Mesenchymal stem cell (in vitro differentiated cells and primary cell): ENCODE measurements around the gene PNPO.

Experiments
- DNase-seq: peaks from one replicate; pipeline ENCODE4 v3.0.0-alpha.2; 2013
- H2AFZ ChIP-seq: one replicate; pipeline ENCODE4 v1.6.1; 2013; ENCODE audit warnings: low read depth, mild to moderate bottlenecking, control low read depth, inconsistent platforms, low read length, moderate library complexity
- H2AK5ac ChIP-seq: 2 replicates; pipeline ENCODE4 v1.6.1; 2013; ENCODE audit warnings: low read length, moderate library complexity, mild to moderate bottlenecking, inconsistent platforms; ENCODE audit not compliant: severe bottlenecking
- H2BK120ac ChIP-seq: one replicate; pipeline ENCODE4 v1.6.1; 2013; ENCODE audit warnings: low read depth, mild to moderate bottlenecking, inconsistent platforms, low read length, moderate library complexity
- H2BK12ac ChIP-seq, 2 experiments: one replicate each; pipeline ENCODE4 v1.6.1; 2013; ENCODE audit warnings: inconsistent platforms in 2 of 2, low read length in 2 of 2, mild to moderate bottlenecking in 2 of 2, moderate library complexity in 2 of 2, control low read depth in 1 of 2
- H2BK15ac ChIP-seq: one replicate; pipeline ENCODE4 v1.6.1; 2013; ENCODE audit warnings: mild to moderate bottlenecking, low read depth, inconsistent platforms; ENCODE audit not compliant: poor library complexity, severe bottlenecking
- H2BK5ac ChIP-seq: 2 replicates; pipeline ENCODE4 v1.6.1; 2013; ENCODE audit warnings: low read depth, mild to moderate bottlenecking, low read length, control low read depth, inconsistent platforms; ENCODE audit not compliant: poor library complexity, severe bottlenecking
- H3K14ac ChIP-seq, 2 experiments: one replicate each; pipeline ENCODE4 v1.6.1; 2013; ENCODE audit warnings: inconsistent platforms in 2 of 2, low read length in 2 of 2, control low read depth in 1 of 2, mild to moderate bottlenecking in 1 of 2, moderate library complexity in 1 of 2
- H3K18ac ChIP-seq, 2 experiments: one replicate each; pipeline ENCODE4 v1.6.1; 2013; ENCODE audit warnings: inconsistent platforms in 2 of 2, low read length in 2 of 2, control low read depth in 1 of 2, low read depth in 1 of 2, mild to moderate bottlenecking in 1 of 2
- H3K23ac ChIP-seq, 2 experiments: one replicate each; pipeline ENCODE4 v1.6.1; 2013; ENCODE audit warnings: inconsistent platforms in 2 of 2, low read length in 2 of 2, mild to moderate bottlenecking in 2 of 2, moderate library complexity in 2 of 2, control low read depth in 1 of 2
- H3K27ac ChIP-seq: 2 replicates; pipeline ENCODE4 v1.5.1; 2013; ENCODE audit warnings: mild to moderate bottlenecking, moderate library complexity, low read length, control low read depth, inconsistent platforms; ENCODE audit not compliant: poor library complexity, severe bottlenecking
- H3K27me3 ChIP-seq, 2 experiments: 2 replicates each; pipeline versions ENCODE4 v1.6.1 to v1.7.0; 2013; ENCODE audit warnings: low read length in 2 of 2, mild to moderate bottlenecking in 2 of 2, moderate library complexity in 2 of 2, control low read depth in 1 of 2, inconsistent platforms in 1 of 2; ENCODE audit not compliant: control insufficient read depth in 1 of 2, insufficient read depth in 1 of 2
- H3K36me3 ChIP-seq, 2 experiments: 2 replicates each; pipeline versions ENCODE4 v1.6.1 to v1.7.0; 2013; ENCODE audit warnings: low read length in 2 of 2, control low read depth in 1 of 2, inconsistent platforms in 1 of 2, low read depth in 1 of 2, mild to moderate bottlenecking in 1 of 2; ENCODE audit not compliant: insufficient read depth in 2 of 2, control insufficient read depth in 1 of 2
- H3K4ac ChIP-seq, 2 experiments: one replicate each; pipeline ENCODE4 v1.6.1; 2013; ENCODE audit warnings: inconsistent platforms in 2 of 2, low read length in 2 of 2, mild to moderate bottlenecking in 2 of 2, moderate library complexity in 2 of 2, control low read depth in 1 of 2, low read depth in 1 of 2
- H3K4me1 ChIP-seq: 2 replicates; pipeline ENCODE4 v1.6.1; 2013; ENCODE audit warnings: low read depth, low read length, control low read depth; ENCODE audit not compliant: control insufficient read depth, insufficient read depth
- H3K4me2 ChIP-seq: 2 replicates; pipeline ENCODE4 v1.6.1; 2013; ENCODE audit warnings: low read length, mild to moderate bottlenecking, inconsistent platforms; ENCODE audit not compliant: poor library complexity, severe bottlenecking
- H3K4me3 ChIP-seq, 2 experiments: 2 replicates each; pipeline versions ENCODE4 v1.5.1 to v1.7.0; 2013; ENCODE audit warnings: low read length in 2 of 2, mild to moderate bottlenecking in 2 of 2, control low read depth in 1 of 2, low read depth in 1 of 2; ENCODE audit not compliant: insufficient read depth in 1 of 2
- H3K79me1 ChIP-seq: replicated peaks from 2 replicates; pipeline ENCODE4 v1.6.1; 2013; ENCODE audit warnings: mild to moderate bottlenecking, control low read depth, low read length, inconsistent platforms; ENCODE audit not compliant: poor library complexity, severe bottlenecking
- H3K9ac ChIP-seq: 2 replicates; pipeline ENCODE4 v1.7.0; 2013; ENCODE audit warnings: mild to moderate bottlenecking, low read length, moderate library complexity
- H3K9me3 ChIP-seq: 2 replicates; pipeline ENCODE4 v1.7.0; 2013; ENCODE audit warnings: mild to moderate bottlenecking, low read length; ENCODE audit not compliant: control insufficient read depth
- H4K8ac ChIP-seq: one replicate; pipeline ENCODE4 v1.6.1; 2013; ENCODE audit warnings: inconsistent platforms, mild to moderate bottlenecking, low read length, moderate library complexity
- H4K91ac ChIP-seq: one replicate; pipeline ENCODE4 v1.6.1; 2013; ENCODE audit warnings: mild to moderate bottlenecking, low read length, inconsistent platforms
- WGBS: methylation state at CpG from one replicate; pipeline ENCODE4 v1.1.7; 2013; ENCODE audit warnings: mixed read lengths; 5-methylcytosine and 5-hydroxymethylcytosine counted together

PNPO gene

GRCh38 chr17:47905221-47905733 lies 36.1 kb upstream of the PNPO start:
- H2BK5ac ChIP-seq: no peak overlapping the region
- DNase-seq: peak; percentile 64
- peak overlapping the region in 1 of 2 experiments; percentile 10 for H3K4me3 ChIP-seq
- no peaks in the 10 kb centered on the region for H3K27me3 ChIP-seq
- H3K14ac ChIP-seq: peak overlapping the region in 1 of 2 experiments; percentile 36
- H3K79me1 ChIP-seq: peaks cover 49% of the 10 kb centered on the region
- WGBS: 91% methylated on average over 8 of the region's 8 CpGs
- H2BK120ac ChIP-seq: no peak overlapping the region
- no peak overlapping the region for H4K8ac ChIP-seq
- H3K9ac ChIP-seq: peak overlapping the region; percentile 40
- peak overlapping the region in 1 of 2 experiments; percentile 83 for H3K23ac ChIP-seq
- peaks cover 0 to 7% of the 10 kb centered on the region in 2 experiments for H3K36me3 ChIP-seq
- H3K18ac ChIP-seq: peak overlapping the region in 1 of 2 experiments; percentile 28
- no peak overlapping the region for H2BK15ac ChIP-seq
- peak overlapping the region; percentile 71 for H3K27ac ChIP-seq
- H2AK5ac ChIP-seq: peak overlapping the region; percentile 17
- H2BK12ac ChIP-seq: peak overlapping the region in 1 of 2 experiments; percentile 45
- H3K4ac ChIP-seq: peak overlapping the region in 1 of 2 experiments; percentile 50
- no peak overlapping the region for H3K4me2 ChIP-seq
- H4K91ac ChIP-seq: no peak overlapping the region
- H2AFZ ChIP-seq: no peak overlapping the region
- H3K9me3 ChIP-seq: no peaks in the 10 kb centered on the region
- peaks cover 20% of the 10 kb centered on the region for H3K4me1 ChIP-seq

GRCh38 chr17:47906443-47906842 lies 34.9 kb upstream of the PNPO start:
- H3K27me3 ChIP-seq: no peaks in the 10 kb centered on the region
- no peak overlapping the region for H3K4me2 ChIP-seq
- no peak overlapping the region for H2BK12ac ChIP-seq
- no peak overlapping the region for H3K18ac ChIP-seq
- H3K9me3 ChIP-seq: no peaks in the 10 kb centered on the region
- no peak overlapping the region for H2BK15ac ChIP-seq
- no peak overlapping the region for H3K23ac ChIP-seq
- no peak overlapping the region for H3K4ac ChIP-seq
- H2AFZ ChIP-seq: no peak overlapping the region
- H3K4me3 ChIP-seq: no peak overlapping the region
- H2BK120ac ChIP-seq: no peak overlapping the region
- 77% methylated on average over 3 of the region's 3 CpGs for WGBS
- peaks cover 18% of the 10 kb centered on the region for H3K4me1 ChIP-seq
- no peak overlapping the region for H3K9ac ChIP-seq
- H3K27ac ChIP-seq: no peak overlapping the region
- peaks cover 50% of the 10 kb centered on the region for H3K79me1 ChIP-seq
- H4K8ac ChIP-seq: no peak overlapping the region
- peaks cover 1 to 4% of the 10 kb centered on the region in 2 experiments for H3K36me3 ChIP-seq
- no peak overlapping the region for H3K14ac ChIP-seq
- no peak overlapping the region for H2BK5ac ChIP-seq
- H4K91ac ChIP-seq: no peak overlapping the region
- H2AK5ac ChIP-seq: peak overlapping the region; percentile 29
- DNase-seq: no peak

GRCh38 chr17:47907932-47908562 lies 33.3 kb upstream of the PNPO start:
- Histone ChIP-seq H2BK12ac (no peak overlapping the region), H3K14ac (no peak overlapping the region), H3K27me3 (no peaks in the 10 kb centered on the region), H3K9ac (peak overlapping the region; percentile 53), H3K23ac (no peak overlapping the region), H2BK120ac (no peak overlapping the region), H2AK5ac (no peak overlapping the region), H3K79me1 (peaks cover 42% of the 10 kb centered on the region), H3K27ac (no peak overlapping the region), H3K36me3 (peaks cover 0 to 4% of the 10 kb centered on the region in 2 experiments), H3K4me1 (peaks cover 15% of the 10 kb centered on the region), H2BK15ac (no peak overlapping the region), H3K9me3 (no peaks in the 10 kb centered on the region), H2AFZ (no peak overlapping the region), H3K4me2 (no peak overlapping the region), H2BK5ac (no peak overlapping the region), H3K4me3 (peak overlapping the region in 1 of 2 experiments; percentile 56), H4K91ac (no peak overlapping the region), H3K4ac (no peak overlapping the region), H4K8ac (no peak overlapping the region), H3K18ac (no peak overlapping the region)
- DNase-seq: no peak
- WGBS: 90% methylated on average over 8 of the region's 8 CpGs

GRCh38 chr17:47913050-47913449 lies 28.3 kb upstream of the PNPO start:
- H3K4me3 ChIP-seq: no peak overlapping the region

More at GRCh38 chr17:47913050-47913449, 28.3 kb upstream of the PNPO start:
- Histone ChIP-seq H3K27ac (no peak overlapping the region), H2BK5ac (no peak overlapping the region), H3K4me2 (no peak overlapping the region), H3K18ac (no peak overlapping the region), H2BK15ac (no peak overlapping the region), H3K14ac (no peak overlapping the region), H2BK12ac (no peak overlapping the region), H2BK120ac (no peak overlapping the region), H3K36me3 (peaks cover 15% of the 10 kb centered on the region in 2 experiments), H2AK5ac (no peak overlapping the region), H3K23ac (no peak overlapping the region), H3K4ac (no peak overlapping the region), H3K27me3 (no peaks in the 10 kb centered on the region), H3K4me1 (no peaks in the 10 kb centered on the region), H4K91ac (no peak overlapping the region), H3K9ac (no peak overlapping the region), H4K8ac (no peak overlapping the region), H3K79me1 (peaks cover 25% of the 10 kb centered on the region), H2AFZ (no peak overlapping the region), H3K9me3 (no peaks in the 10 kb centered on the region)
- WGBS: no CpG with 5 or more reads among the region's 2 CpGs
- no peak for DNase-seq
